D721Med (cell line): ENCODE data around the gene RGS9.
"Not testable (repeated sequence)": the region's sequence is repeated elsewhere in the genome, so short reads cannot be mapped to it uniquely, and the experiment has no call there.

Experiments used
- DNase-seq: peaks from one replicate; pipeline ENCODE4 v3.0.0; 2011; ENCODE audit warnings: low spot score; ENCODE audit not compliant: insufficient read length
- FAIRE-seq: peaks from 2 replicates; lab custom pipeline; 2011; peaks lifted over from hg19 to GRCh38; lab: Jason Lieb, UNC
- TF ChIP-seq, protein P1 (sequence below): IDR thresholded peaks from 2 replicates; pipeline ENCODE4 v1.5.1; 2012; ENCODE audit warnings: mild to moderate bottlenecking, control low read depth; ENCODE audit not compliant: insufficient read depth; ENCODE audit errors: missing control alignments

Gene RGS9

GRCh38 chr17:65176646-65177409 is 39.7 kb downstream of the RGS9 start:
- FAIRE-seq (no peak), DNase-seq (no peak)
- TF ChIP-seq, protein P1, sequence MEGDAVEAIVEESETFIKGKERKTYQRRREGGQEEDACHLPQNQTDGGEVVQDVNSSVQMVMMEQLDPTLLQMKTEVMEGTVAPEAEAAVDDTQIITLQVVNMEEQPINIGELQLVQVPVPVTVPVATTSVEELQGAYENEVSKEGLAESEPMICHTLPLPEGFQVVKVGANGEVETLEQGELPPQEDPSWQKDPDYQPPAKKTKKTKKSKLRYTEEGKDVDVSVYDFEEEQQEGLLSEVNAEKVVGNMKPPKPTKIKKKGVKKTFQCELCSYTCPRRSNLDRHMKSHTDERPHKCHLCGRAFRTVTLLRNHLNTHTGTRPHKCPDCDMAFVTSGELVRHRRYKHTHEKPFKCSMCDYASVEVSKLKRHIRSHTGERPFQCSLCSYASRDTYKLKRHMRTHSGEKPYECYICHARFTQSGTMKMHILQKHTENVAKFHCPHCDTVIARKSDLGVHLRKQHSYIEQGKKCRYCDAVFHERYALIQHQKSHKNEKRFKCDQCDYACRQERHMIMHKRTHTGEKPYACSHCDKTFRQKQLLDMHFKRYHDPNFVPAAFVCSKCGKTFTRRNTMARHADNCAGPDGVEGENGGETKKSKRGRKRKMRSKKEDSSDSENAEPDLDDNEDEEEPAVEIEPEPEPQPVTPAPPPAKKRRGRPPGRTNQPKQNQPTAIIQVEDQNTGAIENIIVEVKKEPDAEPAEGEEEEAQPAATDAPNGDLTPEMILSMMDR = no peak

DNA sequence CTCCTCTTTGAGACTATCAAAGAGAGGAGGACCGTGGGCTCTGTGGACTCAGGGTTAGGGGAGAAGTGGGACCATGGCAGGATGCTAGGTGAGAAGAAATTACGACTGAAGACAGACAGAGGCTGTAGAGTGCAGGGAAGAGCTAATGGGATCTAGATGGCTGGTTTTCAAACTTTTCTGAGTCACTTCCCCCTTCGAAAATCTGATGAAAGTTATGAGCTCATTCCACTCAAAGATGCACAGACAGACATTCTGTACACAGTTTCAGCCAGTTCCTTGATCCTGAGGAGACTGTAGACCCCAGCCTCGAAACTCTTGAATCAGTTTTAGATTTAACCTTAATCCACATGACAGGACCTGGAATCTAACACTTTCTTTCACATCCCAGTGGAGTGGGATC is 40.7 kb downstream of the RGS9 start:
- TF ChIP-seq, protein P1 = no peak
- FAIRE-seq (no peak), DNase-seq (no peak)

DNA sequence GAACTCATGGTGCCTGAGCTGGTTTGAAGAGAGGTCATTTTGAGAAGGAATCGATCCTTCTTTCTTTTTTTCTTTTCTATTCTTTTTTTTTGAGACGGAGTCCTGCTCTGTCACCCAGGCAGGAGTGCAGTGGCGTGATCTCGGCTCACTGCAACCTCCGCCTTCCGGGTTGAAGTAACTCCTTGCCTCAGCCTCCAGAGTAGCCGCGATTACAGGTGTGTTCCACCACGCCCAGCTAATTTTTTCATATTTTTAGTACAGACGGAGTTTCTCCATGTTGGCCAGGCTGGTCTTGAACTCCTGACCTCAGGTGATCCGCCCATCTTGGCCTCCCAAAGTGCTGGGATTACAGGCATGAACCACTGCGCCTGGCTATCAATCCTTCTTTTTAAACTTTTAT is 43.1 kb downstream of the RGS9 start:
- not testable (repeated sequence) for DNase-seq, FAIRE-seq

GRCh38 chr17:65180752-65181236 is 43.6 kb downstream of the RGS9 start:
- FAIRE-seq, DNase-seq: not testable (repeated sequence)

DNA sequence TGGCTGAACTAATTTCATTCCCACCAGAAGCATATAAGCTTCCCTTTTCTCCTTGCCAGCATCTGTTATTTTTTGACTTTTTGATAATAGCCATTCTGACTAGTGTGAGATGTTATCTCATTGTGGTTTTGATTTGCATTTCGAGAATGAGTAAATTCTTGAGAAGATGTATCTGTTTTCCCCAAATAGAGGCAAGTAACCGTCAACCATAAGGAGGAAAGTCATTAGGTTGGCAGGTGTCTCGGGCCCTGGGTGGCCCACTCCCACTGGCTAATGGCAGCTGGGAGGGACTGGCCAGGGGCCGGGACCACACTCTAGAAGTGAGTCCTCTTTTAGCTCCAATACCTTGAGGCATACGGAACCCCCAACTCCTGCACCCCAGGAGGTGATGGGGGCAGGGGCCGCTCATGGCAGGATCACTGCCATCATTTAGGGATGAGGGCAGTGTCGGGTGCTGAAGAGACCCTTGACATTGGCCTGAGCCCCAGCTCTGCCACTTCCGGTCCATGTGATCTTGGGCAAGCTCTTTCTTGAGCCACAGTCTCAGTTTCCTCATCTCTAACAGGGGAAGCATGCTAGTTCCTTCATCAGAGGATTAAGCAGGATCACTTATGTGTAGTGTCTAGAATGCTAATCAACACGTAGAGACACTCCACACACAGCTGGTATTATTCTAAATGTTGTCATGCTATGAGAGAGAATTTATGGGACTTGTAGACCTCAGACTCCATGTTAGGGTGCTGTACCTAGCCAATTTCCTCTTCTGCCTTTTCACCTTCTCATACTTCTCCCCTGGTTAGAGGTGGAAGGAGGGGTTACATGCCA is 44.3 kb downstream of the RGS9 start:
- DNase-seq (no peak), FAIRE-seq (no peak)
- TF ChIP-seq, protein P1 = no peak

GRCh38 chr17:65182233-65182632 is 45.1 kb downstream of the RGS9 start:
- FAIRE-seq (no peak), DNase-seq (no peak)
- TF ChIP-seq, protein P1 = no peak

DNA sequence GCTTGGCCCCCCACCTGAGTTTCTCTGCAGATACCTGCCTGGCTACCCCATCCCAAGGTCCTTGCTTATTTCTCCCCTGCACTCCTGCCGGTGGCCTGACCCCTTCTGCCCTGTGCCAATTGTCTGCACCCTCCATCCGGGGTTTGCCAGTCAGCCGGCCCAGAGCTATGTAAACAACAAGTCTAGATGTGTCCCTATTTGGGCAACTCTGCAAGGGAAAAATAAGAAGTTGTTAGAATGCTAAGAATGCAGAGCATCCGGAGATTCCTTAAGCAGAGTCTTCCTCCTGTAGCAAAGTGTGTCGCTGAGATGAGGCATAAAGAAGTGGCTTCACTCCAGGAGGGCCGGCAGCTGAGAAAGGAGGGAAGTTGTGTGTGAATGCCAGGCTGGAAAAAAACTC is 46.6 kb downstream of the RGS9 start:
- DNase-seq (no peak), FAIRE-seq (no peak)
- TF ChIP-seq, protein P1 = no peak
